Adipose tissue (tissue), 3 donors: ENCODE data around the gene TKT. TPM values are rescaled to one million over a fixed set of nuclear protein-coding genes. Genes with fewer than 3 reads are reported as not detected.

Experiments
- H3K27ac ChIP-seq: one replicate; pipeline ENCODE4 v1.5.1; 2013; ENCODE audit warnings: low read depth, low read length
- WGBS, 3 donors: extraction: QIAGEN DNeasy Blood & Tissue Kit; methylation state at CpG; one replicate each; pipeline ENCODE4 v1.1.7; 2013; 5-methylcytosine and 5-hydroxymethylcytosine counted together
- polyA plus RNA-seq, 3 donors: library from polyadenylated mRNA; stranded (reverse); fragments of 200-250 nt; gene quantifications; one replicate each; pipeline ENCODE4 v1.2.3, GENCODE V29; 2013
- donor health status: healthy with polysubstance abuse.
- donor health status: Bipolar disorder and iron deficiency.
- donor health status: healthy.

Gene TKT
- polyA plus RNA-seq, 3 donors = 93.0 to 396 (median 273) TPM

- WGBS, 3 donors = 40 to 44% (median 43%) methylated on average over 3 of the region's 3 CpGs
- H3K27ac ChIP-seq = no peak overlapping the region
Measured at GRCh38 chr3:53216723-53217122, 39.1 kb downstream of the TKT start.

DNA sequence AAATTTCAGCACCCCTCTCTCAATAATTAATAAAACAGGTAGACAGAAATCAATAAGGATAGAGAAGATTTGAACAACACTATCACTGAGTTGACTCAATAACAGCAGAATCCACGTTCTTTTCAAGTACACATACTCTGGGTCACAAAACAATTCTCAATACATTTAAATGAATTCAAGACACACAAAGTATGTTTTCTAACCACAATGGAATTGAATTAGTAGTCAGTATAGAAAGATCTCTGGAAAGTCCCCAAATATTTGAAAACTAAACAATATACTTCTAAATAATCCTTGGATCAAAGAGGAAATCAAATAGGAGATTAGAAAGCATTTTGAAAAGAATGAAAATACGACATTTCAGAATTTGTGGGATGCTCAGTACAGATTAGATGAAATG is 40.0 kb downstream of the TKT start:
- WGBS, 3 donors = 59 to 75% (median 70%) methylated on average over 2 of the region's 2 CpGs

GRCh38 chr3:53213276-53213675 is 42.5 kb downstream of the TKT start:
- H3K27ac ChIP-seq = no peak overlapping the region
- 93 to 95% (median 95%) methylated on average over 7 of the region's 7 CpGs for WGBS, 3 donors

More for the DNA sequence above, 40.0 kb downstream of the TKT start:
- H3K27ac ChIP-seq = no peak overlapping the region

DNA sequence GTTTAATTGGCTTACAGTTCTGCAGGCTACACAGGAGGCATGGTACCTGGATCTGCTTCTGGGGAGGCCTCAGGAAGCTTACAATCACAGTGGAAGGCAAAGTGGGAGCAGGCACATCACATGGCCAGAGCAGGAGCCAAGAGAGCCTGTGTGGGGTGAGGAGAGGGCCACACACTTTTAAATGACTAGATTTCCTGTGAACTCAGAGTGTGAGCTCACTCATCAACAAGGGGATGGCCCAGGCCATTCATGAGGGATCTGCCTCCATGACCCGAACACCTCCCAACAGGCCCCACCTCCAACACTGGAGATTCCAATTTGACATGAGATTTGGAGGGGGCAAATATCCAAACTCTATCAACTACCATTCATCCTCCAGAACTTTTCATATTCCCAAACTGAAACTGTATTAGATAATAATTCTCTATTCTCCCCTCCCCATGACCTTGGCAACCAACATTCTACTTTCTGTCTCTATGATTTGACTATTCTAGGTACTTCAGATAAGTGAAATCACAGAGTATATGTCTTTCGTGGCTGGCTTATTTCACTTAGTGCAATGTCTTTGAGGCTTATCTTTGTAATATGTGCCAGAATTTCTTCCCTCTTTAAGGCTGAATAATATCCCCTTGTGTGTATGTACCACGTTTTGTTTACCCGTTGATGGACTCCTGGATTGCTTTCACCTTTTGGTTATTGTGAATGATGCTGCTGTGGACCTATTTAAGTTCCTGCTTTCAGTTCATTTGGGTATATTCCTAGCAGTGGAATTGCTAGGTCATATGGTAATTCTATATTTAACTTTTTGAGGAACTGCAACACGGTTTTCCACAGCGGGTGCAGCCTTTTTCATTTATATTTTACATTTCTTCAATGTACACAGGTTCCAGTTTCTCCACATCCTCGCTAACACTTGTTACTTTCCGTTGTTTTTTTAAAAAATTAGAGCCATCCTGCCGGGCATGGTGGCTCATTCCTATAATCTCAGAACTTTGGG is 43.8 kb downstream of the TKT start:
- no peak overlapping the region for H3K27ac ChIP-seq
- 62 to 79% (median 68%) methylated on average over 9 of the region's 9 CpGs for WGBS, 3 donors

DNA sequence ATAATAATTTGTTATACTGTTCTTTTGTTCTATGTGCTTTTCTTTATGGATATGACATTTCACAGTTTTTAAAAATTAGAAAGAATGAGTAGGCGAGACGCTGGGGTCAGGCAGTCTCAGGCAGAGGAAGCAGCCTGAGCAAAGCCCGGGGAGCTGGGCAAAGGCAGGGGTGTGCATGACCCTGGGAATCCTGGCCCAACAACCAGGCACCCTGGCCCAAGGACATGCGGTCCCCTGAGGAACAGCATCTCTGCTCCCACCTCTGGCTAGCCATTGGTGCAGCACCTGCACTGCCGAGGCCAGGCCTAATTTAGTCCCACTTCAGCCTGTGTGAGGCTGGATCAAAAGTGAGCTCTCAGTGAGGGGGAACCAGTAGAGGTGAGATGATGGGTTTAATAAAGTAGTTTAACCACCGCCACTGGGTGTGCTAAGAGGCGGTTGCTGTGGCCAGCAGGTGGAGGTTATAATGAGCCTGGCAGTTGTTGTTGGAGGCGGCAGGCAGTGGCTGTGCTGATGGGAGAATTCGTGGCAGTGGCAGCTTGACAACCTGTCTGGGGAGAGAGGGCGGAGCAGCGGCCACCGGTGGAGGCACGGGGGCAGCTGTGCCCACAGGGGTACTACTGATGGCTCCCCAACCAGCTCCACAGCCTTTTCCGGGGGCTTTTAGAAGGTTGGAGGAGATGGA is 53.3 kb downstream of the TKT start:
- WGBS, 3 donors = 64 to 85% (median 82%) methylated on average over 12 to 14 of the region's 14 CpGs
- H3K27ac ChIP-seq = no peak overlapping the region

DNA sequence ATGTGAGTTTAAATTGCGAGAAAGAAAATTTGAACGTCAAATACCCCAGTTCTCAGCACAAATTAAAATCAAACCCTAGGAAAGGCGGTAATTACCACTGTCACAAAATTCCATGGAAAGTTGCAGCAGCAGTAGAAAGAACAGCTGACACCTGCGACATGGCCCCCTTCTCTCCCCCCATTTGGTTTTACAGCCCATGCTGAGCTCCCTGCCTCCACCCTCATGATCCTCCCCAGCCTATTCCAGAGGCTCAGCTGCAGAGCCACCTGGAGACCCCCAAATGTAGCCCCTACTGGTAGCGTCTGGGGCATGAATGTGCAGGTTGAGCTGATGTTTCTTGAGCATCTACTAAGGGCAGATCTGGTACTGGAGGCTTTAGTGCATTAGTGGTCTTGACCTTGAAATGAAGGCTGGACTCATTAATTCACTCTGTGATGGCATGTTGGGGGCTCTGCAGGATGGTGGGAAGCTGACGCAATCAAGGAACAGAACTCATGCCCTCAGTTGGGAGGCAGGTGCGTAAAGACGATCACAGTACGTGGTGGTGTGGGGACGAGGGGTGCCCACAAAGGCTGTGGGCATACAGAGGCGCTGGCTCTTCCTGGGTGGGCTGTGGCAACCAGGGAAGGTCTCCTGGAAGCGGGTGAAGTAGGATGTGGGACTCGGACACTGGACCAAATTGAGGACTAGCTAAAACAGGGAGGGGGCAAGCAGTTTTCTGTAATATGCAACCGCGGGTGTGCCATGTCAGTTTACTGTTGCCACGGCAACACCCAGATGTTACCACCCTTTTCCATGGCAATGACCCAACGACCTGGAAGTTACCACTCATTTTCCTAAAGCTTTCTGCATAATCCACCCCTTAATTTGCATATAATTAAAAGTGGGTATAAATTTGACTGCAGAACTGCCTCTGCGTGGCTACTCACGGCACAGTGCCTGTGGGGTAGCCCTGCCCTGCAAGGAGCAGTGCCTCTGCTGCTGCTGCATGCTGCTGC is 55.0 kb downstream of the TKT start:
- WGBS, 3 donors = 82 to 90% (median 83%) methylated on average over 19 of the region's 19 CpGs
- H3K27ac ChIP-seq = no peak overlapping the region

DNA sequence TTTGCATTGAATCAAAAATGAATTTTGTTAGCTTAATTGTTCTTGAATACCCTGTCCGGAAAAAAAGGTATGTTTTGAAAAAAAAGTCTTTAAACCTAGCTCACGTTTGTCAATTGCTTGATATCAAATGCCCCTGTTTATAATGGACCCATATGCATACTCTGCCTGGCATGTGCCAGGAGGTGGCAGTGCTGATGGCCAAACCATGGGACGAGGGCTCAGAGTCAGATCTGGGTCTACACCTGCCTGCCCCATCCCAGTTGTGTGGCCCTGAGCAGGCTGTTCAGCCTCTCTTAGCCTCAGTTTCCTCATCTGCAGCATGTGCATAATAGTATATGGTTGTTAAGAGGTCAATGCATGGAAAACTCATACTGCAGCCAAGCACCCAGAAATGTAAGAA is 56.0 kb downstream of the TKT start:
- 68 to 77% (median 71%) methylated on average over 3 of the region's 3 CpGs for WGBS, 3 donors
- H3K27ac ChIP-seq = no peak overlapping the region

GRCh38 chr3:53198996-53199395 is 56.8 kb downstream of the TKT start:
- H3K27ac ChIP-seq = no peak overlapping the region
- 68 to 84% (median 78%) methylated on average over 7 of the region's 7 CpGs for WGBS, 3 donors

DNA sequence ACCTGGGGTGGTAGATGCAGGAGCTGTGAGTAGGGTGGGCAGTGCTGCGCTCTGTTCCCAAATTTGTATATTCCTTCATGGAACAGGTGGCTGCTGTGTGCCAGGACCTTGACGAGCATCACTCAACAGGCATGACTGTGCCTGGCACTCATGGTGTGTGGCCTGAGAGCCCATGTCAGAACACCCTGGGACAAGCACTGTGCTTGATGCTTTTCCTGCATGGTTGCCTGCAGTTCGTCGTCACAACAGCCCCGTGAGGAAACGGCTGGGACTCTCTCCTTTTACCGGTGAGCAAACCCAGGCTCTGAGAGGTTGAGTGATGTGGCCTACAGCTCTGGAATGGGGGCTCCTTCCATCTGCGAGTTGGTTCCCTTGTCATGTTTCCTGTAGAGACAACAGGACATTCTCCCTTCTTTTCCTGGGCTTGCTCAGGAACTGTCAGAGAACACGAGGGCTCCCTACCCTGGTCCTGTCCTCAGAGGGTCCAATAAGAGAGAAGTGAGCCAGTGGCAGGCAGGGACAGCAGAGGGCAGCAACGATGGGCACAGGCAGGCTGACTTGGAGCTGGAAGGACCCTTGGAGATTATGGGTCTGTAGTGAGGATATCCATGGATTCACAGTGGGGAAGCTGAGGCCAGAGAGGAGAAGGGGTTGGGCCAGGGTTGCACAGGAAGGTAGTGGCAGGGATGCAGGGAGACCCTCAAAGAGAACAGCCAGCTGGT is 57.4 kb downstream of the TKT start:
- no peak overlapping the region for H3K27ac ChIP-seq
- 65 to 74% (median 73%) methylated on average over 10 of the region's 10 CpGs for WGBS, 3 donors

- H3K27ac ChIP-seq = no peak overlapping the region
- WGBS, 3 donors = 47 to 75% (median 55%) methylated on average over 17 of the region's 17 CpGs
Measured at GRCh38 chr3:53196575-53197407, 59.0 kb downstream of the TKT start.

DNA sequence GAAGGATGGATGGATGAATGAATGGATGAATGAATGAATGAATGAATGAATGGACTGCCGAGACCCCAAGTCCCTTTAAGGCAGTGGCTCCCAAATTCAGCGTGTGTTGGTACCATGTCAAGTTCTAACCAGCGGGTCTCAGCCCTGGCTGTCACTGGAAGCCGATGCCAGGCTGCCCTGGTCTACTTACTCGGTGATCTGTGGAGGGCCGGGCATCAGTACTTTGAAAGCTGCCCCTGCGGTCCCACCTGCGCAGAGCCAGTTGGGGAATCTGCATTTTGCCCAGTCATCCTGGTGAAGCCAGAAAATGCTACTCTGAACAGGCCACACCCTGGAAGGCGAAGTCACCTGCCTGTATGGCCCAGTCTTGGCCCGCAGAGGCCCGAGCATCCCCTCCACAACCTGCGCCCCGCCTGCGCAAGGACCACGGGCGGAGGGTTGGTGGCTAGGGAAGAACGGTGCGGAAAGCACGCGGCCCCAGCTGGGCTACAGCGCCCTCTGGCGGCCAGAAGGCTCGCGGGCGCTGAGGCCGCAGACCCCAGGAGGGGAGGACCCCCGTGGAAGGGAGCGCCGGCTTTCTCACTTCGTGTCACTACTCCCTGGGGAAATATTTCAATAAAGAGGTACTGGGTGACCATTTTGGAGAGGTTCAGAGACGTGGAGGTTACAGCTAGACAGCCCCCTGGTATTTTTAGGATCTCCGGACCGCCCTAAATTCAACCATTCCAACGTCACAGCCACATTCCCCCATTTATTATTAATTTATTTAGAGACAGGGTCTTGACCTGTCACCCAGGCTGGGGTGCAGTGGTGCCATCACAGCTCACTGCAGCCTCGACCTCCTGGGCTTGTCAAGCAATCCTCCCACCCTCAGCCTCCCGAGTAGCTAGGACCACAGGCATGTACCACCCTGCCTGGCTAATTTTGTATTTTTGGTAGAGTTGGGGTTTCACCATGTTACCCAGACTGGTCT is 59.9 kb downstream of the TKT start:
- H3K27ac ChIP-seq = no peak overlapping the region
- 23 to 24% (median 24%) methylated on average over 36 of the region's 36 CpGs for WGBS, 3 donors

DNA sequence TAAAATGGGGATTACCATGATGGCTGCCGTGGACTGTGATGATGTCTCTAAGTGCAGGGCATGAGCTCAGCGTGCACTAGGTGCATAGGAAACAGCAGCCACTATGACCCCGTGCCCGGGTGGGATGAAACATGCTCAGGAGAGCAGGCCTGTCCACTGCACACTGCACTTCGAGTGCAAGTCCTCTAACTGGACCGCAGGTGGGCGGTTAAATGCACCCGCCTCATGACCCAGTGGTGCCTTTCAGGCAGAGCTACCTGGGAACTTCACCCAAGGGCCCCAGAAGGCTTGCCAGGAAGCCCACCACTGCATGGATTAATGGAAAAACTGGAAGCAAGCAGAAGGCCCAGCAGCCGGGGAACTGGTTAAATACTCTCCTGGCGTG is 60.8 kb downstream of the TKT start:
- H3K27ac ChIP-seq = no peak overlapping the region
- 86 to 91% (median 89%) methylated on average over 10 of the region's 10 CpGs for WGBS, 3 donors

DNA sequence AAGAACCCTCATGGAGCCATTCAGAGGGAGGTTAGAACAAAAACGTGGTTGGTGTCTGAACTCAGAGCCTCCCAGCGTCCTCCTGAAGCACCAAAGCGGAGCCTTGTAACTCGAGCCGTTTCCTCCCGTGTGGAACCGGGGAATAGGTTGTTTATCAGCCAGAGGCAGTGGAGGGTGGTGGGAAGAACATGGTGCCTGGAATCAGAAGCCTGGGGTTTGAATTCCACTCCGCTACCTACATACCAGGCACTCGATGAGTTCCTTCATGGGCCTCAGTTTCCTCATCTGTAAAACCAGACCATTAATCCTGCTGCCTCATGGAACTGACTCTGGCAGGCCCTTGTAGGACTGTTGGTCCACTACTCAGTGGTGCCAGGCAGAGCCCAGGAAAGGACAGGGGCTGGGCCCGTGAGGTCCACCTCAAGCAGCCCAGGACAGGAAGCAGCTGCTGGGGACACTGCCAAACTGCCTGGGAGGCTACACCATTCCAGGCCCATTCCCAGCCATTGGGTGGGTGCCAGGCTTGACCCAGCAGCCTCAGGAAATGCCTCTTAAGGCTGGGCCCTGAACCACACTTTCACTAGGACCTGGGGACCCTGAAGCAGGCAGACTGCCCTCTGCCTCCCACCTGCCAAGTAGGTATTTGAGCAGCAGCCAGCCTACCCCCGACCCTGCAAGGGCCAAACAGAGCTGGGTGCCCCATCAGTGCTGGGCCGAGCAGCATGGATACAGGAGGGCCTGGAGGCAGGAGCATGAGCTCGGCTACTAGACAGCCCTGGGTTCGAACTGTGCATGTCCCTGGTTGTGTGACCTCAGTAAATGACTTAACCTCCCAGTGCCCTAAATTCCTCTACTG is 61.4 kb downstream of the TKT start:
- no peak overlapping the region for H3K27ac ChIP-seq

DNA sequence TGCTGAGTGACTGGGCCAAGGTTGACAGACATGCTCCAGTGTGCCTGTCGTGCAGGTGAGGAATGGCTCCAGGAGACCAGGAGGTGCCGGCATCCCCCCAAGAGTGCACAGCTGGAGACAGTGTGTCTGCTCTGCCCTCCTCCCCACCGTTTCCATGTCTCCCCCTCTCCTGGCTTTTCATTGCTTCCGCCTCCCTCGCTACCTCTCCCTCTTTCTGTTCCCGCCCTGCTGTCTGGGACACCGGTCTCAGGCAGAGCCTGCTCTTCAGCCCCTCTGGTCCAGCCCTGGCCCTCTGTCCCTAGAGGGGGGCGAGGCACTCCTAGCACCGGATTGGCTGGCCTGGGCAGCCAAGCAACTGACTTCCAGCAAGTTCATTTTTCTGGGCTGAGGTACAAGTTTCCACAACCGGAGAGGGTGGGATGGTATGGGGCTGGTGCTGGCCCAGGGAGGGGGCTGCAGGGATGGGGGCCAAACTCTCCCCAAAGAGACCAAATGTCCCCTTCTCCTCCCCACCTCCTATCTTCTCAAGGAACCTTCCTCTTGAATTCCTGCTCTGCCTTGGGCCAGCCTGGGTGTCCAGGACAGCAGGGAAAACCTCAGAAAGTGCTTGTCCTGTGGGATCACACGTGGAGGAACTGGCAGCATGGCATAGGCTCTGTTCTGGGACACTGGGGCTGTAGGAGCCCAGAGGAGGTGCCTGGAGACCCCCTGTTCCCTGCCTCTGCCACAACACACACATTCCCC is 62.2 kb downstream of the TKT start:
- 59 to 71% (median 61%) methylated on average over 9 to 11 of the region's 11 CpGs for WGBS, 3 donors
- H3K27ac ChIP-seq = no peak overlapping the region

More for the DNA sequence above, 61.4 kb downstream of the TKT start:
- 51 to 70% (median 59%) methylated on average over 14 of the region's 14 CpGs for WGBS, 3 donors
